PC-9 (cell line): ENCODE measurements around the gene ART4. TPM values are rescaled to one million over a fixed set of nuclear protein-coding genes. Genes with fewer than 3 reads are reported as not detected.
A peak's percentile ranks its signal among the peaks of the same experiment; 100 is the strongest.

ENCODE experiments used
- BruUV-seq: library from RNA; stranded (reverse); fragments of 400-500 nt; replicated peaks from 2 replicates; lab custom pipeline; 2021; lab: Mats Ljungman, UMichigan
- CTCF ChIA-PET: fragments of 300-600 bp; sonication (Branson Sonifier 250); formaldehyde crosslinking; loops from one replicate; lab custom pipeline; 2022; ENCODE audit warnings: antibody characterized with exemption; lab: Charles Lee
- POLR2A ChIA-PET: fragments of 300-600 bp; sonication (Branson Sonifier 250); formaldehyde crosslinking; loops from one replicate; lab custom pipeline; 2022; ENCODE audit warnings: antibody characterized with exemption; ENCODE audit not compliant: unreplicated experiment; lab: Charles Lee
- DNase-seq, 2 experiments: peaks; one replicate each; pipeline versions ENCODE4 v3.0.0 to v3.0.0-alpha.2; 2015 to 2022; ENCODE audit warnings: mixed read lengths in 1 of 2
- H2AFZ ChIP-seq: fragments of 200-600 bp; sonication (generic); 2 replicates; pipeline ENCODE4 v1.8.1; 2017; ENCODE audit warnings: antibody characterized with exemption
- H3F3A ChIP-seq: fragments of 200-600 bp; sonication (generic); 2 replicates; pipeline ENCODE4 v1.8.1; 2017; ENCODE audit warnings: antibody characterized with exemption, mild to moderate bottlenecking, low read depth; ENCODE audit not compliant: insufficient read depth
- H3K27ac ChIP-seq: fragments of 200-600 bp; sonication (generic); 2 replicates; pipeline ENCODE4 v1.6.1; 2016; ENCODE audit warnings: mixed run types
- H3K27me3 ChIP-seq: fragments of 200-600 bp; sonication (generic); 2 replicates; pipeline ENCODE4 v1.6.1; 2016; ENCODE audit warnings: low read depth, mixed run types; ENCODE audit not compliant: insufficient read depth
- H3K36me3 ChIP-seq: fragments of 200-600 bp; sonication (generic); 2 replicates; pipeline ENCODE4 v1.6.1; 2016; ENCODE audit warnings: low read depth, mixed run types
- H3K4me1 ChIP-seq: fragments of 200-600 bp; sonication (generic); replicated peaks from 2 replicates; pipeline ENCODE4 v1.6.1; 2016; ENCODE audit warnings: mixed run types; ENCODE audit not compliant: insufficient read depth
- H3K4me2 ChIP-seq: fragments of 200-600 bp; sonication (generic); 2 replicates; pipeline ENCODE4 v1.6.1; 2017; ENCODE audit warnings: mixed run types
- H3K4me3 ChIP-seq: fragments of 200-600 bp; sonication (generic); 2 replicates; pipeline ENCODE4 v1.6.1; 2016; ENCODE audit warnings: mixed run types
- H3K79me2 ChIP-seq: fragments of 200-600 bp; sonication (generic); 2 replicates; pipeline ENCODE4 v1.6.1; 2017; ENCODE audit warnings: low read depth, mixed run types
- H3K9me2 ChIP-seq: fragments of 200-600 bp; sonication (generic); 2 replicates; pipeline ENCODE4 v1.8.1; 2017; ENCODE audit warnings: mild to moderate bottlenecking; ENCODE audit not compliant: insufficient read depth
- H3K9me3 ChIP-seq: fragments of 200-600 bp; sonication (generic); 2 replicates; pipeline ENCODE4 v1.8.1; 2016; ENCODE audit warnings: low read depth; ENCODE audit not compliant: insufficient read depth
- H4K20me1 ChIP-seq: fragments of 200-600 bp; sonication (generic); 2 replicates; pipeline ENCODE4 v1.8.1; 2017; ENCODE audit not compliant: insufficient read depth
- EZH2 ChIP-seq: fragments of 200-600 bp; sonication (generic); IDR thresholded peaks from 2 replicates; pipeline ENCODE4 v1.8.0; 2017; ENCODE audit warnings: antibody characterized with exemption, low read depth
- intact Hi-C: fragments of 100-400 bp; cut with micrococcal nuclease; formaldehyde crosslinking; loops from one replicate; pipeline ENCODE4 v1.10.0; 2022; ENCODE audit not compliant: unreplicated experiment
- total RNA-seq: library from RNA; stranded (reverse); gene quantifications from 2 replicates; pipeline ENCODE4 v1.2.3, GENCODE V29; 2021
- TF ChIP-seq, protein P1 (sequence below): fragments of 200-600 bp; sonication (generic); conservative IDR thresholded peaks from 2 replicates; pipeline ENCODE4 v1.6.1; 2017; ENCODE audit warnings: mixed run types, antibody characterized with exemption, mild to moderate bottlenecking, moderate library complexity

Gene ART4
- total RNA-seq, 1 experiment from 2014 or later = not detected

DNA sequence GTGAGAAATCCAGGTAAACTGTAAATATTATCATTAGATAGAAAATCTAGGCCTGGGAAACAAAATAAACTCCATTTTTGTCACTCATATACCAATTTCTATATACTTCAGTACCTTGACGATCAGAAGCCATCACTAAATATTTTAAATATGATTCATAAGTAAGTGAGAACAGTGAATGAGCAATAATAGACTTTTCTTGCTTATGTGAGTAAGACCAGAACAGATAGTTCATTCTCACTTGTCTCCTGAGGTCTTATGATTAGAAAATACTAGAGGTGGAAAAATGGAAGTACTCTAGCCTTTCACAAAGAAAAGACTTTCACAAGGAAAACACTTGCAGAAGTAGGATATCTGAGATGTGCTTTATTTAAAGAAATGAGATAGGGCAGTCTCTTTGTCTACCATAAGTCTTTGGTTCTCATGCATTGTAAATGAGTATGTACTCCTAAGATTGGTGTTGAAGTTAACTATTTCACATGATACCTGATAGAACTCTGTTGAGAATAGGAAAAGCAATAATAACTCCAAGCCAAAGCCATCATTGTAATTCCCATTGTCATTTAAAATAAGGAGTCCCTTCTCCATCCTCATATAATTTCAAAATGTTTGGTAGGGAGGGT, 19.2 kb downstream of the ART4 start:
- POLR2A ChIA-PET = no interaction called here
- CTCF ChIA-PET = no interaction called here
- H3K27ac ChIP-seq = no peak overlapping the region
- no peak for TF ChIP-seq EZH2
- TF ChIP-seq, protein P1, sequence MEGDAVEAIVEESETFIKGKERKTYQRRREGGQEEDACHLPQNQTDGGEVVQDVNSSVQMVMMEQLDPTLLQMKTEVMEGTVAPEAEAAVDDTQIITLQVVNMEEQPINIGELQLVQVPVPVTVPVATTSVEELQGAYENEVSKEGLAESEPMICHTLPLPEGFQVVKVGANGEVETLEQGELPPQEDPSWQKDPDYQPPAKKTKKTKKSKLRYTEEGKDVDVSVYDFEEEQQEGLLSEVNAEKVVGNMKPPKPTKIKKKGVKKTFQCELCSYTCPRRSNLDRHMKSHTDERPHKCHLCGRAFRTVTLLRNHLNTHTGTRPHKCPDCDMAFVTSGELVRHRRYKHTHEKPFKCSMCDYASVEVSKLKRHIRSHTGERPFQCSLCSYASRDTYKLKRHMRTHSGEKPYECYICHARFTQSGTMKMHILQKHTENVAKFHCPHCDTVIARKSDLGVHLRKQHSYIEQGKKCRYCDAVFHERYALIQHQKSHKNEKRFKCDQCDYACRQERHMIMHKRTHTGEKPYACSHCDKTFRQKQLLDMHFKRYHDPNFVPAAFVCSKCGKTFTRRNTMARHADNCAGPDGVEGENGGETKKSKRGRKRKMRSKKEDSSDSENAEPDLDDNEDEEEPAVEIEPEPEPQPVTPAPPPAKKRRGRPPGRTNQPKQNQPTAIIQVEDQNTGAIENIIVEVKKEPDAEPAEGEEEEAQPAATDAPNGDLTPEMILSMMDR = no peak
- no peak overlapping the region for H2AFZ ChIP-seq
- no peaks in the 10 kb centered on the region for H3K79me2 ChIP-seq
- no peaks in the 10 kb centered on the region for H3F3A ChIP-seq
- no peaks in the 10 kb centered on the region for H3K9me2 ChIP-seq
- no peak for DNase-seq
- no peaks in the 10 kb centered on the region for H3K36me3 ChIP-seq
- no peaks in the 10 kb centered on the region for H3K9me3 ChIP-seq
- BruUV-seq = no TSS peak
- intact Hi-C loops = no loop called here
- H4K20me1 ChIP-seq = no peaks in the 10 kb centered on the region
- no peaks in the 10 kb centered on the region for H3K27me3 ChIP-seq
- no peaks in the 10 kb centered on the region for H3K4me1 ChIP-seq
- H3K4me2 ChIP-seq = no peak overlapping the region
- H3K4me3 ChIP-seq = no peak overlapping the region

DNA sequence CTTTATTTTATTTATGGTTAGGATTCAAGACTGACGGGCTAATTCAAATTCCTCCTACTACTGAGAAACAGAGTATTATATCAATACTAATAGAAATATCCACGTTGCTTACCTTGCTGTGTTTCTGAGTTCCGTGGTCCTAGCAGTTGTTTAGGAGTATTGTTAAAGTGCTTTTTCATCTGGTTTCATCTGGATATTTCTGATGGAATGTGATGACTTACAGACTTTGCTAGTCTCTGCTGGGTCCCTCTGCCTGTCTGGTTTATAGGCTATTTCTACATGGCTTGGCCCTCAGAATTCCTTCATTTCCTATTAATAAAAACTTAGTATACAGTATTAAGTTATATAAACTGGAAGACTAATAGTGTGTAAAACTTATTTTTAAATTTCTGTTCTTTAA, 29.3 kb downstream of the ART4 start, which contains the start of gene SMCO3:
Gene SMCO3, minus strand, starts transcription at position 169 of the 400 bp plus-strand sequence. CDS start 7,502 bp downstream, outside the sequence.
- CTCF ChIA-PET = no interaction called here
- Histone ChIP-seq H4K20me1 (no peaks in the 10 kb centered on the region), H2AFZ (no peak within 1 kb of the TSS), H3K79me2 (no peaks in the 10 kb centered on the region), H3K4me3 (no peak within 1 kb of the TSS), H3K9me3 (no peaks in the 10 kb centered on the region), H3K9me2 (no peaks in the 10 kb centered on the region), H3K27ac (no peak within 1 kb of the TSS), H3K4me2 (no peak within 1 kb of the TSS), H3F3A (no peaks in the 10 kb centered on the region), H3K4me1 (no peaks in the 10 kb centered on the region), H3K36me3 (no peaks in the 10 kb centered on the region), H3K27me3 (no peaks in the 10 kb centered on the region)
- TF ChIP-seq EZH2 = no peak
- TF ChIP-seq, protein P1 = no peak
- DNase-seq = no peak
- no TSS peak for BruUV-seq
- POLR2A ChIA-PET = interaction anchor here (0.6 kb wide), 1 partner anchor 138 kb away, joined by 19 read pairs; no protein-coding TSS in a partner anchor
- intact Hi-C loops = loop anchor here (5.0 to 10.0 kb wide), 2 partner anchors 182 to 411 kb away; partner anchors contain the start of gene RERG

DNA sequence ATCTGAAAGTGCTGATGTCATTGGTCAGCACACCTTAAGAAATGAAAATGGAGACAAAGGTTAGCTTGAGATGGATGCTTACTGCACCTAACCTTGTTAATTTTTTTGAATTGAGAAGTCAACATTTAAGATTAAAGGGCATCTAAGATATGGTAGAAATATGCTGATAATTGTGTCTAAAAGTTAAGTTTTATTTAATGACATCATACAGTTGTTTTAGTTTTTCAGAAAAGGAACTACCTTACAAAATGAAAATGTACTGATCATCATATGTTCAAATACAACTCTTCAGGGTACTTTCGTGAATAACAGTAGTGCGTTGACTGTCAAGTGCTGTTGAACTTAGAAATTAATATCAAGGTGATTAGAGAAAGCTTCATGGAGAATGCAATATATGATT, 31.8 kb downstream of the ART4 start:
- no peak overlapping the region for H3K4me2 ChIP-seq
- no peaks in the 10 kb centered on the region for H3K9me3 ChIP-seq
- H3K4me3 ChIP-seq = no peak overlapping the region
- no peak overlapping the region for H2AFZ ChIP-seq
- H3K79me2 ChIP-seq = no peaks in the 10 kb centered on the region
- no peak overlapping the region for H3K27ac ChIP-seq
- no peaks in the 10 kb centered on the region for H3K4me1 ChIP-seq
- H3K36me3 ChIP-seq = no peaks in the 10 kb centered on the region
- no peaks in the 10 kb centered on the region for H4K20me1 ChIP-seq
- TF ChIP-seq, protein P1 = peak; percentile 7; the same call in 1 of the 2 replicates
- TF ChIP-seq EZH2 = no peak
- no peak for DNase-seq
- no peaks in the 10 kb centered on the region for H3F3A ChIP-seq
- intact Hi-C loops = loop anchor here (1.0 to 10.0 kb wide), 7 partner anchors 34 to 711 kb away; partner anchors contain the start of gene RERG
- no peaks in the 10 kb centered on the region for H3K27me3 ChIP-seq
- BruUV-seq = no TSS peak
- CTCF ChIA-PET = interaction anchor here (0.7 to 2.4 kb wide), 6 partner anchors 42 to 410 kb away, joined by 3 to 19 read pairs (median 4); partner anchors contain the start of gene RERG
- POLR2A ChIA-PET = interaction anchor here (0.5 to 0.7 kb wide), 4 partner anchors 18 to 141 kb away, joined by 3 to 30 read pairs (median 7); no protein-coding TSS in a partner anchor
- no peaks in the 10 kb centered on the region for H3K9me2 ChIP-seq
